Measurements from ENCODE around the gene UBAC1.
"Not testable (repeated sequence)": the region's sequence is repeated elsewhere in the genome, so short reads cannot be mapped to it uniquely, and the experiment has no call there.

The UBAC1 gene

GRCh38 chr9:135902655-135903357 is 58.4 kb downstream of the UBAC1 start:
- H3K27ac ChIP-seq (ENCODE audit: low read depth in 2 of 2, low read length in 2 of 2) = no peak overlapping the region
- H3K27me3 ChIP-seq (ENCODE audit: control insufficient read depth in 2 of 2, insufficient read depth in 2 of 2, low read length in 2 of 2) = no peaks in the 10 kb centered on the region
- H3K9ac ChIP-seq (ENCODE audit: low read depth in 1 of 2, low read length in 2 of 2) = no peak overlapping the region
- H3K4me1 ChIP-seq (ENCODE audit: control insufficient read depth in 2 of 2, insufficient read depth in 2 of 2, low read length in 2 of 2) = peaks cover 4 to 9% of the 10 kb centered on the region in 2 donors
- H3K4me3 ChIP-seq (ENCODE audit: low read length in 2 of 2) = no peak overlapping the region
- no peaks in the 10 kb centered on the region for H3K9me3 ChIP-seq (ENCODE audit: control insufficient read depth in 2 of 2, low read length in 2 of 2)
- no peaks in the 10 kb centered on the region for H3K36me3 ChIP-seq (ENCODE audit: control insufficient read depth in 2 of 2, insufficient read depth in 2 of 2, low read length in 2 of 2)

DNA sequence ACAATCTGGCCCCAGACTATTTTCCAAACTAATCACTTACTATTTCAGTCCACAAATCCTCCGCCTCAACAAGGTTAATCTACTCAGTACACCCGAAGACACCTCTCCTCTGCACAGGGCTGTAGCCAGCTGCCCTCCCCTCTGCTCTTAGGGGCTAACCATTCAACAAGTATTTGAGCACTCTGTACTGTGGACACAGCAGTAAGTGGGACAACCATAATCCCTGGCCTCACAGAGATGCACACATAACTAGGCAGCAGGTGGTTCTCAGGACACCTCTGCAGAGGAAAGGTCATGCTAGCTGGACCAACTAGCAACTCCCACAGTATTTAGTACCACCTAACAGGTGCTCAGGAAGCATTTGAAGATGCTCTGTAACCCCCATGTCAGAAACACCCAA is 59.3 kb downstream of the UBAC1 start:
- Histone ChIP-seq H3K36me3 (ENCODE audit: control insufficient read depth in 2 of 2, insufficient read depth in 2 of 2, low read length in 2 of 2) (no peaks in the 10 kb centered on the region), H3K4me1 (ENCODE audit: control insufficient read depth in 2 of 2, insufficient read depth in 2 of 2, low read length in 2 of 2) (peaks cover 4 to 9% of the 10 kb centered on the region in 2 donors), H3K9ac (ENCODE audit: low read depth in 1 of 2, low read length in 2 of 2) (no peak overlapping the region), H3K4me3 (ENCODE audit: low read length in 2 of 2) (no peak overlapping the region), H3K27ac (ENCODE audit: low read depth in 2 of 2, low read length in 2 of 2) (no peak overlapping the region), H3K27me3 (ENCODE audit: control insufficient read depth in 2 of 2, insufficient read depth in 2 of 2, low read length in 2 of 2) (no peaks in the 10 kb centered on the region), H3K9me3 (ENCODE audit: control insufficient read depth in 2 of 2, low read length in 2 of 2) (no peaks in the 10 kb centered on the region)

- Histone ChIP-seq H3K9ac (ENCODE audit: low read depth in 1 of 2, low read length in 2 of 2) (no peak overlapping the region), H3K4me3 (ENCODE audit: low read length in 2 of 2) (no peak overlapping the region), H3K27ac (ENCODE audit: low read depth in 2 of 2, low read length in 2 of 2) (no peak overlapping the region), H3K9me3 (ENCODE audit: control insufficient read depth in 2 of 2, low read length in 2 of 2) (no peaks in the 10 kb centered on the region), H3K4me1 (ENCODE audit: control insufficient read depth in 2 of 2, insufficient read depth in 2 of 2, low read length in 2 of 2) (peaks cover under 1 to 7% of the 10 kb centered on the region in 2 donors), H3K36me3 (ENCODE audit: control insufficient read depth in 2 of 2, insufficient read depth in 2 of 2, low read length in 2 of 2) (no peaks in the 10 kb centered on the region), H3K27me3 (ENCODE audit: control insufficient read depth in 2 of 2, insufficient read depth in 2 of 2, low read length in 2 of 2) (no peaks in the 10 kb centered on the region)
Observed at GRCh38 chr9:135901031-135901758, 60.0 kb downstream of the UBAC1 start.

DNA sequence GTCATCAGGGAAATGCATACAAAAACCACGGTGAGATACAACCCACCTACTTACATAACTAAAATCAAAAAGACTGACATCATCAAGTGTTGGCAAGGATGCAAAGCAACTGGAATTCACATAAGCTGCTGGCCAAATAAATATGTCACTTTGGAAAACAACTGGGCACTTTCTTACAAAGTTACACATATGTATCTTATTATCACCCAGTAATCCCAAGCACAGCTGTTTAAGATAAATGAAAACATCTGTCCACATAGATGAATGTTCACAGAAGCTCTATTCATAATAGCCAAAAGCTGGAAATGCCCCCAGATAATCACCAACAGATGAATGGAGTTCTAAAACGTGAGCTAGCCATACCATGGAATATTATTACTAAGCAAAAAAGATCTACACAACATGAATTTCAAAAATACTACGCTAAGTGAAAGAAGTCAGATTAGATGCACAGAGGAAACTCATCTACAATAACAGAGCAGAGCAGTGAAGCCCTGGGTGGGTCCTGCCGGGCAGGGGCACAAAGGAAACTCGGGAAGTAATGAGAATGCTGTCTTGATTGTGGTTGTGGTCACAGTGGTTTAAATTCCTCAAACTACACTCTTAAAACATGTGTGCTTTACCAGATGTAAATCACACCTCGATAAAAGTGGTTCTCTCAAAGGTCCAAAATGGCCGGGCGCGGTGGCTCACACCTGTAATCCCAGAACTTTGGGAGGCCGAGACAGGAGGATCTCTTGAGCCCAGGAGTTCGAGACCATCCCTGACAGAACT is 62.4 kb downstream of the UBAC1 start:
- no peaks in the 10 kb centered on the region for H3K36me3 ChIP-seq (ENCODE audit: control insufficient read depth in 2 of 2, insufficient read depth in 2 of 2, low read length in 2 of 2)
- H3K27ac ChIP-seq (ENCODE audit: low read depth in 2 of 2, low read length in 2 of 2) = no peak overlapping the region
- no peak overlapping the region for H3K4me3 ChIP-seq (ENCODE audit: low read length in 2 of 2)
- no peaks in the 10 kb centered on the region for H3K27me3 ChIP-seq (ENCODE audit: control insufficient read depth in 2 of 2, insufficient read depth in 2 of 2, low read length in 2 of 2)
- no peak overlapping the region for H3K9ac ChIP-seq (ENCODE audit: low read depth in 1 of 2, low read length in 2 of 2)
- no peaks in the 10 kb centered on the region for H3K4me1 ChIP-seq (ENCODE audit: control insufficient read depth in 2 of 2, insufficient read depth in 2 of 2, low read length in 2 of 2)
- H3K9me3 ChIP-seq (ENCODE audit: control insufficient read depth in 2 of 2, low read length in 2 of 2) = no peaks in the 10 kb centered on the region

GRCh38 chr9:135896626-135897025 is 64.5 kb downstream of the UBAC1 start:
- H3K27me3 ChIP-seq (ENCODE audit: control insufficient read depth in 2 of 2, insufficient read depth in 2 of 2, low read length in 2 of 2) = no peaks in the 10 kb centered on the region
- no peak overlapping the region for H3K27ac ChIP-seq (ENCODE audit: low read depth in 2 of 2, low read length in 2 of 2)
- no peak overlapping the region for H3K4me3 ChIP-seq (ENCODE audit: low read length in 2 of 2)
- no peak overlapping the region for H3K9ac ChIP-seq (ENCODE audit: low read depth in 1 of 2, low read length in 2 of 2)
- no peaks in the 10 kb centered on the region for H3K9me3 ChIP-seq (ENCODE audit: control insufficient read depth in 2 of 2, low read length in 2 of 2)
- H3K4me1 ChIP-seq (ENCODE audit: control insufficient read depth in 2 of 2, insufficient read depth in 2 of 2, low read length in 2 of 2) = no peaks in the 10 kb centered on the region
- no peaks in the 10 kb centered on the region for H3K36me3 ChIP-seq (ENCODE audit: control insufficient read depth in 2 of 2, insufficient read depth in 2 of 2, low read length in 2 of 2)

DNA sequence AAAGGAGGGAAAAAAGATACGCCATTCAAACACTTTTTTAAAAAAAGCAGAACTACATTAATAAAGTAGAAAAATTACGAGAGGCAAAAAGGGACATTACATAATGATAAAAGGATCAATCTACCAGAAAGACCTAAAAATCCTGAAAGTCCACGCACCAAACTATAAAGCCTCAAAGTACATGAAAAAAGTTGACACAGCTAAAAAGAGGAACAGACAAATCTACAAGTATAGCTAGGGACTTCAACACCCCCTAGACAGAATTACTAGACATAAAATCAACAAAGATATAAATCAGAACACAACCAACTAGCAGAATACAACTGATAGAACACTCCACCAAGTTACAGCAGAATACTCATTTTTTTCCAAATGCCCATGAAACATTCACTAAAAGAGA is 65.0 kb downstream of the UBAC1 start:
- Histone ChIP-seq H3K36me3 (ENCODE audit: control insufficient read depth in 2 of 2, insufficient read depth in 2 of 2, low read length in 2 of 2) (no peaks in the 10 kb centered on the region), H3K9me3 (ENCODE audit: control insufficient read depth in 2 of 2, low read length in 2 of 2) (no peaks in the 10 kb centered on the region), H3K9ac (ENCODE audit: low read depth in 1 of 2, low read length in 2 of 2) (no peak overlapping the region), H3K27ac (ENCODE audit: low read depth in 2 of 2, low read length in 2 of 2) (no peak overlapping the region), H3K27me3 (ENCODE audit: control insufficient read depth in 2 of 2, insufficient read depth in 2 of 2, low read length in 2 of 2) (no peaks in the 10 kb centered on the region), H3K4me1 (ENCODE audit: control insufficient read depth in 2 of 2, insufficient read depth in 2 of 2, low read length in 2 of 2) (no peaks in the 10 kb centered on the region), H3K4me3 (ENCODE audit: low read length in 2 of 2) (no peak overlapping the region)

DNA sequence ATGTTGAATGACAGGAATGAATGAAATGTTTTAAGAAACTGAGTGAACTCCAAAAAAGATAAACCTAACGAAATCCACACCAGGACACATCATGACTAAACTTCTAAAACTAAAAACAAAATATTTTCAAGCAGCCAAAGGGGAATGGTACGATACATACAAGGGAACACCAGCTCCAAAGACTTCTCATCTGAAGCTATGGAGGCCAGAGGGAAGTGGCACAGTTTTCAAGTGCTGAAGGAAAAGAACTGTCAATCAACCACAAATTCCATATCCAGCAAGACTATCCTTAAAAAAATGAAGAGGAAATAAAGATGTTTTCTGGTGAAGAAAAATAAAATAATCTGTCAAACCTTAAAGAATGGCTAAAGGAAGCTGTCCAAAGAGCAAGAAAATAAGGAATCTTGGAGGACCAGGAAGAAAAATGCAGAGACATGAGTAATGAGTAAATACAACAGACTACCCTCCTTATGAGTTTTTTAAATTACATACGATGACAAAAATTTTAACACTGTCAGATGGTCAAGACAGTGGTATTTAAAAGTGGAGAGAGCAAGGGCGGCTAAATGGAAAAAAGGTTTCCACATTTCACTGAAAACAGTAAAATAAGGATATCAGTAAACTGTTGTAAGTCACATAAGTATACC is 65.8 kb downstream of the UBAC1 start:
- no peaks in the 10 kb centered on the region for H3K9me3 ChIP-seq (ENCODE audit: control insufficient read depth in 2 of 2, low read length in 2 of 2)
- no peak overlapping the region for H3K4me3 ChIP-seq (ENCODE audit: low read length in 2 of 2)
- no peaks in the 10 kb centered on the region for H3K36me3 ChIP-seq (ENCODE audit: control insufficient read depth in 2 of 2, insufficient read depth in 2 of 2, low read length in 2 of 2)
- no peak overlapping the region for H3K27ac ChIP-seq (ENCODE audit: low read depth in 2 of 2, low read length in 2 of 2)
- no peaks in the 10 kb centered on the region for H3K27me3 ChIP-seq (ENCODE audit: control insufficient read depth in 2 of 2, insufficient read depth in 2 of 2, low read length in 2 of 2)
- peaks cover 0 to 4% of the 10 kb centered on the region in 2 donors for H3K4me1 ChIP-seq (ENCODE audit: control insufficient read depth in 2 of 2, insufficient read depth in 2 of 2, low read length in 2 of 2)
- H3K9ac ChIP-seq (ENCODE audit: low read depth in 1 of 2, low read length in 2 of 2) = no peak overlapping the region

DNA sequence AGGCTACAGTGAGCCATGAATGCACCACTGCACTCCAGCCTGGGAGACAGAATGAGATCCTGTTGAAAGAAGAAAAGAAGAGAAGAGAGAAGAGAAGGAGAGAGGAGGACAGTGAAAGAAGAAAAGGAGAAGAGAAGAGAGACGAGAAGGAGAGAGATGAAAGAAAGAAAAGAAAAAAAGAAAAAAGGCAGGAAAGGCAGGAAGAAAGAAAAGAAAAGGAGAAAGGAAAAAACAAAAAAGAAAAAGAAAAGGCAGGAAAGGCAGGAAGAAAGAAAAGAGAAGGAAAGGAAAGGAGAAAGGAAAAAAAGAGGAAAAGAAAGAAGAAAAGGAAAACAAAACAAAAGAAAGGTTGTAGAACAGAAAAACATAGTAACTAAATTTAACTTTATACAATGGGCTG is 68.1 kb downstream of the UBAC1 start:
- Histone ChIP-seq H3K4me1 (ENCODE audit: control insufficient read depth in 2 of 2, insufficient read depth in 2 of 2, low read length in 2 of 2) (peaks cover 0 to 7% of the 10 kb centered on the region in 2 donors), H3K27ac (ENCODE audit: low read depth in 2 of 2, low read length in 2 of 2) (no peak overlapping the region), H3K36me3 (ENCODE audit: control insufficient read depth in 2 of 2, insufficient read depth in 2 of 2, low read length in 2 of 2) (no peaks in the 10 kb centered on the region), H3K27me3 (ENCODE audit: control insufficient read depth in 2 of 2, insufficient read depth in 2 of 2, low read length in 2 of 2) (no peaks in the 10 kb centered on the region), H3K9ac (ENCODE audit: low read depth in 1 of 2, low read length in 2 of 2) (no peak overlapping the region), H3K9me3 (ENCODE audit: control insufficient read depth in 2 of 2, low read length in 2 of 2) (no peaks in the 10 kb centered on the region), H3K4me3 (ENCODE audit: low read length in 2 of 2) (no peak overlapping the region)

DNA sequence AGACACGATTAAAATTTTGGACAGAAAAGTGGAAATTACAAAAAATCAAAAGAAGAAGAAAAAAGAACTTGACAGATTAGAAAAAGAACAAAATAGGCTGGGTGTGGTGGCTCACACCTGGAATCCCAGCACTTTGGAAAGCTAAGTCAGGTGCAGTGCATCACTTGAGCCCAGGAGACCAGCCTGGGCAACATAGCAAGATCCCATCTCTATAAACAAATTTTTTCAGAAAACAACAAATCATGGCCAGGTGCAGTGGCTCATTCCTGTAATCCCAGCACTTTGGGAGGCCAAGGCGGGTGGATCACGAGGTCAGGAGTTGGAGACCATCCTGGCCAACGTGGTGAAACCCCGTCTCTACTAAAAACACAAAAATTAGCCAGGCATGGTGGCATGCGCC is 68.8 kb downstream of the UBAC1 start:
- H3K4me3 ChIP-seq (ENCODE audit: low read length in 2 of 2); H3K36me3 ChIP-seq (ENCODE audit: control insufficient read depth in 2 of 2, insufficient read depth in 2 of 2, low read length in 2 of 2); H3K9me3 ChIP-seq (ENCODE audit: control insufficient read depth in 2 of 2, low read length in 2 of 2); H3K9ac ChIP-seq (ENCODE audit: low read depth in 1 of 2, low read length in 2 of 2); H3K27ac ChIP-seq (ENCODE audit: low read depth in 2 of 2, low read length in 2 of 2); H3K27me3 ChIP-seq (ENCODE audit: control insufficient read depth in 2 of 2, insufficient read depth in 2 of 2, low read length in 2 of 2); H3K4me1 ChIP-seq (ENCODE audit: control insufficient read depth in 2 of 2, insufficient read depth in 2 of 2, low read length in 2 of 2): not testable (repeated sequence)

Data from mucosa of rectum (tissue), 2 donors.